ENCODE results near the gene LAMA1.
A peak's percentile ranks its signal among the peaks of the same experiment; 100 is the strongest.
"Not testable (repeated sequence)": the region's sequence is repeated elsewhere in the genome, so short reads cannot be mapped to it uniquely, and the experiment has no call there.

Gene LAMA1, protein sequence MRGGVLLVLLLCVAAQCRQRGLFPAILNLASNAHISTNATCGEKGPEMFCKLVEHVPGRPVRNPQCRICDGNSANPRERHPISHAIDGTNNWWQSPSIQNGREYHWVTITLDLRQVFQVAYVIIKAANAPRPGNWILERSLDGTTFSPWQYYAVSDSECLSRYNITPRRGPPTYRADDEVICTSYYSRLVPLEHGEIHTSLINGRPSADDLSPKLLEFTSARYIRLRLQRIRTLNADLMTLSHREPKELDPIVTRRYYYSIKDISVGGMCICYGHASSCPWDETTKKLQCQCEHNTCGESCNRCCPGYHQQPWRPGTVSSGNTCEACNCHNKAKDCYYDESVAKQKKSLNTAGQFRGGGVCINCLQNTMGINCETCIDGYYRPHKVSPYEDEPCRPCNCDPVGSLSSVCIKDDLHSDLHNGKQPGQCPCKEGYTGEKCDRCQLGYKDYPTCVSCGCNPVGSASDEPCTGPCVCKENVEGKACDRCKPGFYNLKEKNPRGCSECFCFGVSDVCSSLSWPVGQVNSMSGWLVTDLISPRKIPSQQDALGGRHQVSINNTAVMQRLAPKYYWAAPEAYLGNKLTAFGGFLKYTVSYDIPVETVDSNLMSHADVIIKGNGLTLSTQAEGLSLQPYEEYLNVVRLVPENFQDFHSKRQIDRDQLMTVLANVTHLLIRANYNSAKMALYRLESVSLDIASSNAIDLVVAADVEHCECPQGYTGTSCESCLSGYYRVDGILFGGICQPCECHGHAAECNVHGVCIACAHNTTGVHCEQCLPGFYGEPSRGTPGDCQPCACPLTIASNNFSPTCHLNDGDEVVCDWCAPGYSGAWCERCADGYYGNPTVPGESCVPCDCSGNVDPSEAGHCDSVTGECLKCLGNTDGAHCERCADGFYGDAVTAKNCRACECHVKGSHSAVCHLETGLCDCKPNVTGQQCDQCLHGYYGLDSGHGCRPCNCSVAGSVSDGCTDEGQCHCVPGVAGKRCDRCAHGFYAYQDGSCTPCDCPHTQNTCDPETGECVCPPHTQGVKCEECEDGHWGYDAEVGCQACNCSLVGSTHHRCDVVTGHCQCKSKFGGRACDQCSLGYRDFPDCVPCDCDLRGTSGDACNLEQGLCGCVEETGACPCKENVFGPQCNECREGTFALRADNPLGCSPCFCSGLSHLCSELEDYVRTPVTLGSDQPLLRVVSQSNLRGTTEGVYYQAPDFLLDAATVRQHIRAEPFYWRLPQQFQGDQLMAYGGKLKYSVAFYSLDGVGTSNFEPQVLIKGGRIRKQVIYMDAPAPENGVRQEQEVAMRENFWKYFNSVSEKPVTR (N-terminal part only)

GRCh38 chr18:7117390-7118355, at the start of gene LAMA1:
Gene LAMA1, minus strand, starts transcription at chr18:7117797. Its CDS starts 77 bp downstream, at chr18:7117720.
- peak; percentile 31 for DNase-seq

GRCh38 chr18:7165846-7166393, 48.3 kb upstream of the LAMA1 start:
- DNase-seq, result no peak

- DNase-seq, result peak; percentile 51
Observed at GRCh38 chr18:7164323-7165004, 46.9 kb upstream of the LAMA1 start.

DNA sequence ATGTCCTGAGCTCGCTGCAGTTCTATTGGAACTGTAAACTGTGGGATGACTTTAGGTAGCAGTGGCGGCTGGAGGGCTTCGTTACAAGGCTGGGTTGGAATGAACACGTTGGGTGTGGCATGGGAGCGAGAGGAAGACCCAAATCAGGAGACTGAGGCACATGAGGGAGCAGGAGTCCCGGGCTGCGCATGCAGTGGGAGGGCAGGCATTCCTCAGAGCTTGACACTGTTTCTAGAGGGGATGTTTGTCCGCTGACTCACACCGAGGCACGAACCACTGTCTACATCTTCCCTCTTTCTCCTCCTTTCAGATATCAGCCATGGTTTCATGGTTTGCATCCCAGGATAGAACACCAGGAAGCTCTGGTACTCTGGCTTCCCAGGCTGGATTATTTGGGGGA, 40.6 kb upstream of the LAMA1 start:
- peak; percentile 93 for DNase-seq

- peak; percentile 77 for DNase-seq
Observed at GRCh38 chr18:7157760-7158159, 40.2 kb upstream of the LAMA1 start.

DNA sequence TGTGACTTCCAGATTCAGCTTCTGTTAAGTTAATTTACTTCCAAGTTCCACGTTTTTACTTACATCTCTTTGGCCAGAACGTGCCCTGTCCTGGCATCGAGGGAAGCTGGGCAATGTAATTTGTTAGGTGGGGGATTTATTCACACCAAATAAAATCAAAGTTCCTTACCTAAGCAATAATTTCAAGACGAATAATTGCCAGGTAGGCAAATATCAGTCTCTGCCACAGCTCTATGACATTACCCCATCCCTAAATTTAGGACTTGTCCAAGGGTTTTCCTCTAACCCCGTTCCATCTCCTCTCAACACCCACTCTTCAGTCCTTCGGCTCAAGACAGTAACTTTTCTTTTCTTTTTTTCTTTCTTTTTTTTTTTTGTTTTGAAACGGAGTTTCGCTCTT, 38.3 kb upstream of the LAMA1 start:
- no peak for DNase-seq

DNA sequence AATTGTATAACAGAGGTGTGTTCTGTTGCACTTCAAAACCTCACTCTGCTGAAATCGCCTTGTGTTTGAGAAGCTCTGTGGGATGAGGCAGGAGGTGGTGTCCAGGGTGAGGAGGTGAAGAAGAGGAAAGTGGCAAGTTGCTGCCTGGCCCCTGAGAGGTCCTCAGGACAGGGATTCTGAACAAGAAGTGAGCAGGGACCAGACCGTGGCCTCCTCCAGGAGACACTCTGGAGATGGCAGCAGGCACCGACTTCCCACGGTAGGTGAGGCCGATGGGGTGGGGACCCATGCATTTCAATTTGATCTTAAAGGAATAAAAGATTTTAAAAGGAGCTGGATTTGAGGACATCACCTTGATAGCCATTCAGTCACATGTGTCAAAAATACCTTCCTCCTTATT, 37.5 kb upstream of the LAMA1 start:
- DNase-seq, result no peak

- peak; percentile 39 for DNase-seq
Observed at GRCh38 chr18:7152440-7152839, 34.8 kb upstream of the LAMA1 start.

DNA sequence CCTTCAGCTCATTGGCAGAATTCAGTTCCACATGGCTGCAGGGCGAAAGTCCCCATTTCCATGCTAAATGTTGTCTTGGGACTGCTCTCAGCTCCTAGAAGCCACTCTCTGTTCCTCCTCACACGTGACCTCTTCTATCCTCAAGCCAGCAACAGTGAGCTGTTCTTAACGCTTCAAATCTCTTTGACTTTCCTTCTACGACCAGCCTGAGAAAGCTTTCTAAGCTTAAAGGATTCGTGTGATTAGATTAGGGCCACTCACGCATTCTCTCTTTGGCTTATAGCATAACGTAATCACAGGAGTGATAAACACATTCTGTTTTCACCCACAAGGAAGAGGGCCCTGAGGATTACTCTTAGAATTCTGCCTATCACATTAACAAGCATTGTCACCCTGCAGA, 29.8 kb upstream of the LAMA1 start:
- DNase-seq, result no peak

- no peak for DNase-seq
Observed at GRCh38 chr18:7146067-7146466, 28.5 kb upstream of the LAMA1 start.

GRCh38 chr18:7144921-7145320, 27.3 kb upstream of the LAMA1 start:
- DNase-seq, result not testable (repeated sequence)

DNA sequence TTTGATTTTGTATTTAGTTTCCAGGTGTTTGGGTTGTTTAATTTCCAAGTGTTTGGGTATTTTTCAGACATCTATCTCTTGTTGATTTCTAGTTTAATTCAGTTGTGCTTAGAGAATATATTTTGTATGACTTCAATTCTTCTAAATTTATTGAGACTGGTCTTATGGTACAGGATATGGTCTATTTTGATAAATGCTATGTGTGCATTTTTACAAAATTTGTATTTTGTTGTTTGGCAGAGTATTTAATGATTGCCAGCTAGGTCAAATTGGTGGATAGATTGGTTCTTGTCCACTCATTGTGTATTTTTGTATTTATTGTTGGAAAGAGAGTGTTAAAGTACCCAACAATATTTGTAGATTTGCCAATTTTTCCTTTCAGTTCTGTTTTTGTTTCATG, 23.7 kb upstream of the LAMA1 start:
- no peak for DNase-seq

DNA sequence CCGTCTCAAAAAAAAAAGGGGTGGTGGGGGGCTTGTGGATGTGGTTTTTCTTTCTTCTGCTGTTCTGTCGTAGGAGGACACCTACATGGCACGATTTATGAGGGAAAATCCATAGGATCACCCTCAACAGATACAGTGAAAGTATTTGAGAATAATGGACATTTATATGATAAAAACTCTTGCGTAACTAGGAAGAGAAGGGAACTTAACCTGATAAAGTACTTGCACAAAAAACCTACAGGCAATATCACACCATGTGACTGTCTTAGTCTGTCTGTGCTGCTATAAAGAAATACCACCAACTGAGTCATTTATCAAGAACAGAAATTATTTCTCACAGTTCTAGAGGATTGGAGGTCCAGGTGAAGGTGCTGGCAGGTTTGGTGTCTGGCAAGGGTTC, 21.8 kb upstream of the LAMA1 start:
- DNase-seq, result no peak

DNA sequence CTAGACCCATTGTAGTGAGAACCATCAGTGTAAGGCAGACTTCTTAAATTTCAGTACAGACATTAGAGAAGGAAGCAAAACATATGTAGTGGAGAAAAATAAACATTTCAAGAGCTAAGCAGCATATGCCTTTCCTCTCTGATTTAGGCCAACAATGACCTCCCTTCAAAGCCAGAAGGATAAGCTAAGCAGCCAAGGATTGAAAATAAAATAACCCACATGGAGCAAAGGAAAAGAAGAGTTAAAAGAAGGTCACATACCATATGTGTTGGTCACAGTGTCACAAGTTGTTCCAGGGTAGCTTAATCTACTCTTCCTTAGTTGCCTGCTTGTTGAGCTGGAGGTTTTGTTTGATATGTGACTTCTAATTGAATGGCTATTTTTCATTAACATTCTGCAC, 15.6 kb upstream of the LAMA1 start:
- DNase-seq, result no peak

GRCh38 chr18:7132356-7133150, 15.0 kb upstream of the LAMA1 start:
- DNase-seq, result no peak

DNA sequence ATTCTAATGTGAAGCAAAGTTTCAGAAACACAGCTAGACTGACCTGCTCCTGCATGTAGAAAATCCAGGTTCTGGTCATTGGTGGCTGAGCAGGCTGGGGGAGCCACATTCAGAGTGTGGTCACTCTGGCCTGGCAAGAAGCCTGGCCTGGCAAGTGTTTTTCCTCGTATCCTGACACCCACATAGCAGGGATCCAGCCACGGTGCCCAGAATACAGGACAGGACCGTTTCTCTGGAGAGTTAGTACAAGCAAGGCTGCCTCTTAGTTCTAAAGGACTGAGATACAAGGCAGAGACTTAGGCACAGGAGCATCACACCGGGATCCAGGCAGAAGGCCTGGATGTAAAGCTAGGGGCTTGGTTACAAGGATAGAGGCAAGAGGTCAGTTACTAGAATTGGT, 4.8 kb upstream of the LAMA1 start:
- DNase-seq, result no peak

DNA sequence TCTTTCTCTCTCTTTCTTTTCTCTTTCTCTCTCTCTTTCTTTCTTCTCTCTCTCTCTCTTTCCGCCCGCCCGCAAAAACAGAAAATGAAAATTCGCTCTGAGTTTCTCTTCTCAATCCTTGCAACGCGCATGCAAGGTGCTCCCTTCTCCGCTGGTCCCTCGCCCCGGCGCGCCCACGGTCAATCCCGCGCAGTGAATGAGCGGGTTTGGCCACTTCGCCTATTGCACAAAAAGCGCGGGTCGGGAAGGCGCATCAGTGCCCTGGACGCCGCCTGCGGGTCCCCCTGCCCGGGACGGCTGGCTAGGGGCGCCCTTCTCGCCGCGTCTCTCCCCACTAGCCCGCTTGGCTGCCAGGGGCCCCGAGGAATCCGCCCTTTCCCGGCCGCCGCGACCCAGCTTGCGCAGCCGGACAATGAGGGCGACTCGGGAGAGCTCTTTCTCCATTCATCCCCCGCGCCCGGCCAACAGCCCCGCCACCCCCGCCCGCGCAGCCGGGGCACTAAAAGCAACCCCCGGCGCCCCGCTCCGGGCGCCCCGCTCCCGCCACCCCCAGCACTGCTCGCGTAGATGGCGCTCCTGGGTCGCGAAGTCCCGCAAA, 706 bp downstream of the LAMA1 start:
- no peak for DNase-seq

DNA sequence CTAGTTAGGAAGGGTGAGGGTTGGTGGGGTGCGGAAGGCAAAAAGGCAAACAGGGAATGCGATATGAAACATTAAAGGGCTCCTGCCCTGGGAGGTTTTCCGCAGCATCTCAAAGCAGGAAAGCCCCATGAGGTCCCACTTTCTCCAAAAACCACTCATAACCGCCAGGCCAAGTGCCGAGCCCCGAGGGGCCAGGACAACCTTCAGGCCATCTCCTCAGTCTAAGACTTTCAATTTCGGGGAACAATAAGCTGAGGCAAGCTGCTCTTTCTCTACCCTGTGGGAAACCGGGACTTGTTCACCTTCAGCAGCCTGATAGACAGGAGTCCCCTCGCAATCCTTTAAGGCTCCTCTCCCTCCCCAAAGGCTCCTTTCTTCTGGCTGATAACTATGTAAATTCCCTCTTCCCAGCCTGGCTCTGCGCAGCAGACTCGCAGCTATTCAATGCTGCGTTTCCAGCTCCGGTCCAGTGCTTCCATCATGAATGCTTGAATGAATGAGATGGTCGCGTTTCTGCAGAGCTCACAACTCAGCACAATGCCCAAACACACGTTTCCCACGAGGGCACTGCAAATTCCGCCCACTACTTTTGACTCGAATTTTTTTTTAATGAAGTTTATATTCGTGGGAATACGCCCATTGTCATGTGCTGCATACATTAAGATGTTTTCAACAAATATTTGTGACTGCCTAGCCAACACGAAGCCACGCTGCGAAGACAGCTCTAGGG, 1.4 kb downstream of the LAMA1 start:
- DNase-seq, result peak; percentile 14

- DNase-seq, result no peak
Observed at GRCh38 chr18:7112936-7113335, 4.7 kb downstream of the LAMA1 start.

All from NCI-H226 (cell line).